HG03432 (cell line): ENCODE measurements around the gene ACBD3.

Experiments used
- ATAC-seq: cut with Tn5 transposase; IDR thresholded peaks from one replicate; pipeline ENCODE4 v1.9.1; 2021; ENCODE audit warnings: mild to moderate bottlenecking, moderate library complexity; ENCODE audit not compliant: unreplicated experiment

The ACBD3 gene

GRCh38 chr1:226116673-226117072 lies 69.9 kb downstream of the ACBD3 start:
- ATAC-seq = no peak

- ATAC-seq = no peak
Observed at GRCh38 chr1:226112626-226113025, 73.9 kb downstream of the ACBD3 start.

GRCh38 chr1:226111883-226112261 lies 74.7 kb downstream of the ACBD3 start:
- no peak for ATAC-seq

- no peak for ATAC-seq
Observed at GRCh38 chr1:226111098-226111882, 75.3 kb downstream of the ACBD3 start.

- ATAC-seq = peak; percentile 80
Observed at GRCh38 chr1:226110249-226111097, 76.1 kb downstream of the ACBD3 start.

GRCh38 chr1:226109829-226110248 lies 76.7 kb downstream of the ACBD3 start:
- ATAC-seq = peak; percentile 84

GRCh38 chr1:226108935-226109828 lies 77.4 kb downstream of the ACBD3 start:
- ATAC-seq = peak; percentile 14

GRCh38 chr1:226107471-226108460 lies 78.8 kb downstream of the ACBD3 start:
- ATAC-seq = no peak

- no peak for ATAC-seq
Observed at GRCh38 chr1:226104671-226105121, 81.8 kb downstream of the ACBD3 start.

- peak; percentile 54 for ATAC-seq
Observed at GRCh38 chr1:226100436-226101391, 85.8 kb downstream of the ACBD3 start.

- ATAC-seq = no peak
Observed at GRCh38 chr1:226098870-226099835, 87.4 kb downstream of the ACBD3 start.

- ATAC-seq = no peak
Observed at GRCh38 chr1:226097866-226098625, 88.5 kb downstream of the ACBD3 start.

- ATAC-seq = no peak
Observed at GRCh38 chr1:226095286-226095685, 91.3 kb downstream of the ACBD3 start.
